Left lung (tissue), 10 donors: ENCODE data around the gene VPS37B. TPM values are rescaled to one million over a fixed set of nuclear protein-coding genes. Genes with fewer than 3 reads are reported as not detected.
"Not testable (repeated sequence)": the region's sequence is repeated elsewhere in the genome, so short reads cannot be mapped to it uniquely, and the experiment has no call there.

Experiments
- ATAC-seq: fragments of 200-7000 bp; cut with Tn5 transposase; one replicate; pipeline ENCODE4 v1.9.1; 2020; ENCODE audit warnings: moderate library complexity
- DNase-seq, 4 donors: peaks; one replicate each; pipeline ENCODE4 v3.0.0-alpha.2; 2013 to 2020
- H3K27ac ChIP-seq, 2 donors: fragments of 200-600 bp; sonication (generic) in 1 of 2; one replicate each; pipeline versions ENCODE4 v1.5.0 to v1.8.0; 2020 to 2021
- H3K27me3 ChIP-seq, 2 donors: fragments of 200-600 bp; sonication (generic) in 1 of 2; one replicate each; pipeline versions ENCODE4 v1.5.0 to v1.8.0; 2020 to 2021
- H3K36me3 ChIP-seq, 2 donors: fragments of 200-600 bp; sonication (generic) in 1 of 2; one replicate each; pipeline versions ENCODE4 v1.5.0 to v1.8.0; 2020 to 2021
- H3K4me1 ChIP-seq, 2 donors: fragments of 200-600 bp; one replicate each; pipeline ENCODE4 v1.8.0; 2021
- H3K4me3 ChIP-seq, 2 donors: fragments of 200-600 bp; sonication (generic) in 1 of 2; one replicate each; pipeline versions ENCODE4 v1.5.0 to v1.8.0; 2020 to 2021; ENCODE audit warnings: mild to moderate bottlenecking in 1 of 2
- H3K9me3 ChIP-seq, 2 donors: fragments of 200-600 bp; sonication (generic) in 1 of 2; one replicate each; pipeline versions ENCODE4 v1.5.0 to v1.8.0; 2020 to 2021
- CTCF ChIP-seq, 2 donors: fragments of 200-600 bp; sonication (generic) in 1 of 2; IDR thresholded peaks; one replicate each; pipeline versions ENCODE4 v1.5.0 to v1.8.0; 2021; ENCODE audit warnings: antibody characterized with exemption in 2 of 2
- intact Hi-C, 2 donors: fragments of 100-400 bp; cut with DNase I; formaldehyde crosslinking; loops; one replicate each; pipeline versions ENCODE4 v1.11.2 to v1.14.2; 2022
- polyA plus RNA-seq, 6 donors: library from polyadenylated mRNA; unstranded; fragments of 120-200 nt; gene quantifications; one replicate each; pipeline ENCODE4 v1.2.1, GENCODE V29; 2013; ENCODE audit not compliant: insufficient read length in 6 of 6
- total RNA-seq, 2 donors: library from RNA; stranded (reverse); fragmentation: NEBNext Ultra II Directional; extraction: Animal tissue kit (Norgen Biotek cat#: 25700); gene quantifications; one replicate each; pipeline ENCODE4 v1.2.1, GENCODE V29; 2021
- donor health status: DM: no; HTN: yes; CAD: no.
- donor health status: DM: no; HTN: no; CAD: no.

Gene VPS37B
- total and polyA plus RNA-seq, 8 donors = 23.2 to 35.8 (median 29.7) TPM

DNA sequence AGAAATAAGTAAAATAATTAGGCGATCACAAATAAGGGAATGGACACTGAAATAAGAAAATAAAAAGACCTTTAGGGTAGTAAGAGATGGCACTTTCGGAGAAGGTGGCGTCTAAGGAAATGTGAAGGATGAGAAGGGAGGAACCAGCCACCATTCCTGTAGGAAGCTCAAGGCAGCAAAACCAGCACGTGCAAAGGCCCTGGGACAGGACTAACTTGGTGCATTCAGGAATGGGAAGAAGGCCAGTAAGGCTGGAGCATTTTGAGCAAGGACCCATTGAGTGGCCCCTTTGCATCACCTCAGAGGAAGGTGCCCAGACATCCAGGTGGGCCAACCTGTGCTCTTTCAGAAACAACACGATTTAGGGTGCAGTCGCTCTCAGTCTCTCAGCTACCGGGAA, 738 bp upstream of the VPS37B start:
- H3K4me3 ChIP-seq = no peak overlapping the region
- ATAC-seq (no peak), DNase-seq (no peak)
- no peak for TF ChIP-seq CTCF (IDR thresholded peaks at IDR 0.05)
- no peaks in the 10 kb centered on the region for H3K36me3 ChIP-seq
- peak overlapping the region in 1 of 2 donors; percentile 95 for H3K27ac ChIP-seq
- H3K4me1 ChIP-seq = peaks cover 17 to 42% of the 10 kb centered on the region in 2 donors
- H3K27me3 ChIP-seq = no peaks in the 10 kb centered on the region
- intact Hi-C loops = no loop called here
- H3K9me3 ChIP-seq = no peaks in the 10 kb centered on the region

DNA sequence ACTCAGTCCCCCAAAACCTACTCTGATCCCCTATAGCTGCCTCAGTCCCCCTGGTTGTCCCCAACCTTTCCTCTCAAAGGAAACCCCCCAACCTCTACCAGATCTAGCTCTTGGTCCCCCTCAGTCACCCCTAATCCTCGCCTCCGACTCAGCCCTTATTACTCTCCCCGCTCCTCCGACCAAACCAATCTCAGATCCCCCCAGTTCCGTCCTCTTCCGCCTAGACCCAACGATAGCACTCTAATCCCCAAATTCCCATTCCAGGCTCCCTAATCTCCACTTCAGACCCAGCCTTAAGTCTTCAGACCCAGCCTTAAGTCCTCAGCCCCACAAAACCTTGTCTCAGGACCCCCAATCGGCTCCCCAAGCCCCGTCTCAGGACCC, 612 bp downstream of the VPS37B start:
- Histone ChIP-seq H3K36me3 (no peaks in the 10 kb centered on the region), H3K4me3 (peak overlapping the region; percentile 65), H3K27me3 (no peaks in the 10 kb centered on the region), H3K27ac (peak overlapping the region; percentile 86 to 95), H3K4me1 (peaks cover 28 to 56% of the 10 kb centered on the region in 2 donors), H3K9me3 (no peaks in the 10 kb centered on the region)
- no peak for DNase-seq
- no peak for TF ChIP-seq CTCF (IDR thresholded peaks at IDR 0.05)
- intact Hi-C loops = no loop called here
- ATAC-seq = peak; percentile 5

- Histone ChIP-seq H3K4me3 (peak overlapping the region; percentile 65), H3K27ac (peak overlapping the region; percentile 86 to 95), H3K4me1 (peaks cover 34 to 64% of the 10 kb centered on the region in 2 donors), H3K9me3 (no peaks in the 10 kb centered on the region), H3K36me3 (no peaks in the 10 kb centered on the region), H3K27me3 (no peaks in the 10 kb centered on the region)
- DNase-seq = peak in 1 of 4 donors; percentile 63
- ATAC-seq = peak; percentile 43
- TF ChIP-seq CTCF (IDR thresholded peaks at IDR 0.05) = no peak
- intact Hi-C loops = no loop called here
These were observed 1.5 kb downstream of the VPS37B start for GRCh38 chr12:122894193-122895121.

DNA sequence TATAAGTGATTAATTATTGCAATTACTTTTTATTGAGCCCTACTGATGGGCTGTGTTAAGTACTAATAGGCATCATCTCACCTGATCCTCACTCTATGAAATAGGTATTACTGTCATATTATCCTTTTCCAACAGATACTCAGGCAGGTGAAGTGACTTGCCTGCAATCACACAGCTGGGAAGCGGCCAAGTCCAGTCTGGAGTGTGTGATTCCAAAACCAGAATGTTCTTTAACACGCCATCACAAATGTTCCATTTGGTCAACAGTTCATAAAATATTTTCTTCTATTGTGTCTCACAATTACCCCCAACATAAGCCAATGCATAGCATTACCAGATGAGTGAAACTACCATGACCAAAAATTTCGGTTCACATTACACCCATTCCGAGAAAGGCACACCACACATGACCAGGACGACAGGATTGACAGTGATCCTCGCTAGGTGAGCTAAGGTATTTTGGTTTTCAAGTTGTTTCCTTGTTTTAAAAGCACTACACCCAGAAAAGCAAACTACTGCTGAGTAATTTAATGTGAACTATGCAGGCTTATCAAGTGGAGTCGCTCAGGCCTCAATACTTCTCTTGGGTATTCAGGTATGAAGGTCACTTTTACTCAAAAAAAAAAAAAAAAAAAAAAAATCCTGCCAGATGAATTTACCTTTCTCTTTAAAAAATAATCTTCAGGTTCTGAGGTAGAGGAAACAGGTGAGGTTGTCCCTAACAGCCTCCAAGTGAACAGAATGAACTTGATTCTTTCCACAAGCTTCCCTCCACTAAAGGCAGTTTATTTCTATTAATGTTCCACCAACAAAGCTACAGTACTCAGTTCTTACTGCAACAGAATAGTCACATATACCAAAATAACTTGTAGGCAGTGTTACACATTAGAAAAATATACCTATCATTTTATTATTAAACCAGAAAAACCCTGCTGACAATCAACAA, 2.4 kb downstream of the VPS37B start:
- Histone ChIP-seq H3K27me3 (no peaks in the 10 kb centered on the region), H3K9me3 (no peaks in the 10 kb centered on the region), H3K36me3 (no peaks in the 10 kb centered on the region), H3K4me1 (peaks cover 44 to 71% of the 10 kb centered on the region in 2 donors), H3K4me3 (peak overlapping the region; percentile 65), H3K27ac (peak overlapping the region; percentile 86 to 95)
- DNase-seq (no peak), ATAC-seq (peak; percentile 41)
- TF ChIP-seq CTCF (IDR thresholded peaks at IDR 0.05) = no peak
- intact Hi-C loops = no loop called here

DNA sequence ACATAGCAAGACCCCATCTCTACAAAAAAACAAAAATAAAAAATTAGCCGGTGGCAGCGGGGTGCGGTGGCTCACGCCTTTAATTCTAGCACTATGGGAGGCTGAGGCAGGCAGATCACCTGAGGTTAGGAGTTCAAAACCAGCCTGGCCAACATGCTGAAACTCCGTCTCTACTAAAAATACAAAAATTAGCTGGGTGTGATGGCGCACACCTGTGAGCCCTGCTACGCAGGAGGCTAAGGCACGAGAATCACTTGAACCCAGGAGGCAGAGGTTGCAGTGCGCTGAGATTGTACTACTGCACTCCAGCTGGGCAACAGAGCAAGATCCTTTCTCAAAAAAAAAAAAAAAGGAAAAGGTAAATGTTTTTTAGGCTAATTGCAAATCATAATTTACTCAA, 3.2 kb downstream of the VPS37B start:
- DNase-seq, ATAC-seq, H3K4me3 ChIP-seq, H3K27me3 ChIP-seq, H3K36me3 ChIP-seq, H3K9me3 ChIP-seq, intact Hi-C loops: not testable (repeated sequence)
- Histone ChIP-seq H3K27ac (peak overlapping the region; percentile 86 to 95), H3K4me1 (peaks cover 52 to 74% of the 10 kb centered on the region in 2 donors)
